HepG2 (cell line): ENCODE results near the gene CCDC124. TPM values are rescaled to one million over a fixed set of nuclear protein-coding genes. Genes with fewer than 3 reads are reported as not detected.

ENCODE experiments used
- NAIF1 ChIP-seq: sonication (generic); formaldehyde crosslinking; IDR thresholded peaks from 2 replicates; pipeline ENCODE4 v1.5.0; 2020; ENCODE audit warnings: mild to moderate bottlenecking, missing genetic modification reagents, borderline replicate concordance
- RORA ChIP-seq: sonication (generic); formaldehyde crosslinking; IDR thresholded peaks from 2 replicates; pipeline ENCODE4 v1.5.0; 2020; ENCODE audit warnings: mild to moderate bottlenecking, missing genetic modification reagents, moderate library complexity
- TEAD3 ChIP-seq: optimal IDR thresholded peaks from 2 replicates; pipeline ENCODE3; 2016; ENCODE audit warnings: borderline replicate concordance
- ZFYVE20 ChIP-seq: sonication (generic); formaldehyde crosslinking; IDR thresholded peaks from 2 replicates; pipeline ENCODE4 v1.8.0; 2023; ENCODE audit warnings: low read depth, mild to moderate bottlenecking, moderate library complexity, missing genetic modification reagents, borderline replicate concordance
- ZNF430 ChIP-seq: sonication (generic); formaldehyde crosslinking; IDR thresholded peaks from 2 replicates; pipeline ENCODE4 v1.9.0; 2021; ENCODE audit warnings: mild to moderate bottlenecking, missing genetic modification reagents
- ZNF878 ChIP-seq: sonication (generic); formaldehyde crosslinking; IDR thresholded peaks from 2 replicates; pipeline ENCODE4 v1.8.1; 2023; ENCODE audit warnings: mild to moderate bottlenecking, missing genetic modification reagents, moderate library complexity
- polyA plus RNA-seq, 8 experiments: library from polyadenylated mRNA; depleted of rRNA in 3 of 8; stranded (reverse) in 7 of 8; unstranded in 1 of 8; fragments of >200 nt; fragmentation: Illumina TruSeq in 4 of 8; extraction: Trizol in 4 of 8; gene quantifications; 2 replicates each; pipeline versions ENCODE4 v1.2.1 to v1.2.3, GENCODE V29; 2011 to 2016; ENCODE audit warnings: low read depth in 4 of 8, missing spikeins in 1 of 8, mixed read lengths in 1 of 8; ENCODE audit not compliant: insufficient read depth in 1 of 8
- total RNA-seq, 5 experiments: library from RNA; depleted of rRNA; stranded (reverse); fragments of >200 nt; fragmentation: Illumina TruSeq; extraction: Trizol; gene quantifications; 2 replicates each; pipeline ENCODE4 v1.2.3, GENCODE V29; 2016; ENCODE audit warnings: low read depth in 1 of 5
- TF ChIP-seq, protein P1 (sequence below): sonication (generic); formaldehyde crosslinking; IDR thresholded peaks from 2 replicates; pipeline ENCODE4 v1.8.0; 2023; ENCODE audit warnings: mild to moderate bottlenecking, missing genetic modification reagents
- TF ChIP-seq, protein P2 (sequence below): sonication (generic); formaldehyde crosslinking; IDR thresholded peaks from 2 replicates; pipeline ENCODE4 v1.8.1; 2023; ENCODE audit warnings: missing genetic modification reagents, inconsistent platforms, borderline replicate concordance
- TF ChIP-seq, protein P3 (sequence below): sonication (generic); formaldehyde crosslinking; IDR thresholded peaks from 2 replicates; pipeline ENCODE4 v1.5.0; 2020; ENCODE audit warnings: missing genetic modification reagents
- TF ChIP-seq, protein P4 (sequence below): sonication (generic); formaldehyde crosslinking; IDR thresholded peaks from 2 replicates; pipeline ENCODE4 v1.8.0; 2022; ENCODE audit warnings: missing genetic modification reagents, mild to moderate bottlenecking, inconsistent platforms, borderline replicate concordance

The CCDC124 gene
- total and polyA plus RNA-seq, 2 of the 13 experiments (the other 11 are each of a cell fraction or from before 2014, with no cell fraction given): 14.9 to 20.3 TPM

DNA sequence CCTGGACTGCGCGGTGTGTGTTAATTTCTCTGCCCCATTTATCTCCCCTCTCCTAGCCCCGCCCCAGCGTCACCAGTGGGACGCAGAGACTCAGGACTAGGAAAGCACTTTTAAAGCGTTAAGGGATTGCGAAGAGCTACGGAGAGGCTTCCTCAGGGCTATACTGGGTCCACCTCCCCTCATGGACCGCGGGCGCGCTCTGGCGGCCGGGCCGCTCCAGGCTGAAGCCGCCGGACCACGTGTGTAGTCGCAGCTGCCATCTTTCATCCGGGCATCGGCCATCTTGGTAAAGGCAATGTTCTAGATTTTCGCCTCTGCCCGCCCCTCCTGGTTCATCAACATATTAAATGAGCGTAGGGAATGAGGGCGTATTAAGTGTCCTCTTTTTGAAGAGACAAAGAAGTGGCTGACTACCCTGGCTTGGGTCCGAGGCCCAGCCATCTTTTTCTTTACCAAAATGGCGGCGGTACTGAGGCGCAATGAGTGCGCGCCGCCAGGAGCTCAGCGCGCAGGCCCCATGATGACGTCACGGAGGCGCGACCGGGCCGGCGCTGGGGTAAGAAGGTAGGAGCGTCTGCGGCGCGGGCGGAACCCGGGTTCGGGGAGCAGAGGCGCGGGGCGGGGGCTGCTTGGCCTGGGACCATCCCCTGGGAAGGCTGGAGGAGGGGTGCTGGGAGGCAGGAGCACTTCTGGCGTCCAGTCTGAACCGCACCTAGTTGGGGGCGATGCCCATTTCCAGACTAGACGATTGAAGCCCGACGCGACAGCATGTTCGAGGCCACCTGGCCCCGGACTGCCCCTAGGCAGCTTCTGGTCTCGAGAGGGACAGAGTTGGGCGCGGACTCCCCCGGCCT, at the start of gene CCDC124 (continued):
- TF ChIP-seq NAIF1 (no peak), ZNF430 (CRISPR knock-in tag) (peak; percentile 94), ZNF878 (peak; percentile 42; the same call in 1 of the 2 replicates), RORA (no peak), ZFYVE20 (CRISPR knock-in tag) (no peak), TEAD3 (CRISPR knock-in tag) (peak; percentile 18)
- TF ChIP-seq, protein P1, sequence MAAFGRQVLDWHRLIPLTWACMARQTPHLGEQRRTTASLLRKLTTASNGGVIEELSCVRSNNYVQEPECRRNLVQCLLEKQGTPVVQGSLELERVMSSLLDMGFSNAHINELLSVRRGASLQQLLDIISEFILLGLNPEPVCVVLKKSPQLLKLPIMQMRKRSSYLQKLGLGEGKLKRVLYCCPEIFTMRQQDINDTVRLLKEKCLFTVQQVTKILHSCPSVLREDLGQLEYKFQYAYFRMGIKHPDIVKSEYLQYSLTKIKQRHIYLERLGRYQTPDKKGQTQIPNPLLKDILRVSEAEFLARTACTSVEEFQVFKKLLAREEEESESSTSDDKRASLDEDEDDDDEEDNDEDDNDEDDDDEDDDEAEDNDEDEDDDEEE: no peak
- TF ChIP-seq, protein P2, sequence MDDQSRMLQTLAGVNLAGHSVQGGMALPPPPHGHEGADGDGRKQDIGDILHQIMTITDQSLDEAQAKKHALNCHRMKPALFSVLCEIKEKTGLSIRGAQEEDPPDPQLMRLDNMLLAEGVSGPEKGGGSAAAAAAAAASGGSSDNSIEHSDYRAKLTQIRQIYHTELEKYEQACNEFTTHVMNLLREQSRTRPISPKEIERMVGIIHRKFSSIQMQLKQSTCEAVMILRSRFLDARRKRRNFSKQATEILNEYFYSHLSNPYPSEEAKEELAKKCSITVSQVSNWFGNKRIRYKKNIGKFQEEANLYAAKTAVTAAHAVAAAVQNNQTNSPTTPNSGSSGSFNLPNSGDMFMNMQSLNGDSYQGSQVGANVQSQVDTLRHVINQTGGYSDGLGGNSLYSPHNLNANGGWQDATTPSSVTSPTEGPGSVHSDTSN (CRISPR knock-in tag): no peak
- TF ChIP-seq, protein P3, sequence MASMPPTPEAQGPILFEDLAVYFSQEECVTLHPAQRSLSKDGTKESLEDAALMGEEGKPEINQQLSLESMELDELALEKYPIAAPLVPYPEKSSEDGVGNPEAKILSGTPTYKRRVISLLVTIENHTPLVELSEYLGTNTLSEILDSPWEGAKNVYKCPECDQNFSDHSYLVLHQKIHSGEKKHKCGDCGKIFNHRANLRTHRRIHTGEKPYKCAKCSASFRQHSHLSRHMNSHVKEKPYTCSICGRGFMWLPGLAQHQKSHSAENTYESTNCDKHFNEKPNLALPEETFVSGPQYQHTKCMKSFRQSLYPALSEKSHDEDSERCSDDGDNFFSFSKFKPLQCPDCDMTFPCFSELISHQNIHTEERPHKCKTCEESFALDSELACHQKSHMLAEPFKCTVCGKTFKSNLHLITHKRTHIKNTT (CRISPR knock-in tag): no peak
- TF ChIP-seq, protein P4, sequence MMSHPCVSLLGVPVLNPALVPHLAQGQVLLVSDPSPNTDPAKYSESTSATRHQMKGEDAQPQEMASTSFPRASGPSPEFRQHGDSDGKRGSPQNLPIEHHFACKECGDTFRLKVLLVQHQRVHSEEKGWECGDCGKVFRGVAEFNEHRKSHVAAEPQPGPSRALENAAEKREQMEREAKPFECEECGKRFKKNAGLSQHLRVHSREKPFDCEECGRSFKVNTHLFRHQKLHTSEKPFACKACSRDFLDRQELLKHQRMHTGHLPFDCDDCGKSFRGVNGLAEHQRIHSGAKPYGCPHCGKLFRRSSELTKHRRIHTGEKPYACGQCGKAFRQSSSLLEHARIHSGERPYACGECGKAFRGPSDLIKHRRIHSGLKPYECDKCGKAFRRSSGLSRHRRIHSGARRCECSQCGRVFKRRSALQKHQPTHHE (CRISPR knock-in tag): no peak
